Neuron (in vitro differentiated cells): Measurements from ENCODE around the gene SDC3.
A peak's percentile ranks its signal among the peaks of the same experiment; 100 is the strongest.

Source experiments
- H2AFZ ChIP-seq: one replicate; pipeline ENCODE4 v1.6.1; 2013; ENCODE audit warnings: low read depth, mild to moderate bottlenecking, inconsistent platforms, low read length, moderate library complexity
- H3K27me3 ChIP-seq: one replicate; pipeline ENCODE4 v1.6.1; 2013; ENCODE audit warnings: low read length; ENCODE audit not compliant: insufficient read depth
- H3K36me3 ChIP-seq: one replicate; pipeline ENCODE4 v1.6.1; 2013; ENCODE audit warnings: low read length; ENCODE audit not compliant: insufficient read depth
- H3K4me1 ChIP-seq: one replicate; pipeline ENCODE4 v1.6.1; 2013; ENCODE audit warnings: low read length; ENCODE audit not compliant: insufficient read depth
- H3K4me3 ChIP-seq: 2 replicates; pipeline ENCODE4 v1.5.1; 2013; ENCODE audit warnings: mild to moderate bottlenecking, low read length, moderate library complexity
- H3K9me3 ChIP-seq: one replicate; pipeline ENCODE4 v1.6.1; 2013; ENCODE audit warnings: low read length

SDC3 gene

GRCh38 chr1:30906631-30907441 lies 1.7 kb downstream of the SDC3 start:
- peak overlapping the region; percentile 75 for H3K4me3 ChIP-seq
- no peaks in the 10 kb centered on the region for H3K9me3 ChIP-seq
- H3K4me1 ChIP-seq = peaks cover 38% of the 10 kb centered on the region

GRCh38 chr1:30905916-30906620 lies 2.5 kb downstream of the SDC3 start:
- H3K36me3 ChIP-seq = no peaks in the 10 kb centered on the region
- no peaks in the 10 kb centered on the region for H3K27me3 ChIP-seq
- peaks cover 36% of the 10 kb centered on the region for H3K4me1 ChIP-seq
- no peak overlapping the region for H3K4me3 ChIP-seq
- H2AFZ ChIP-seq = no peak overlapping the region
- H3K9me3 ChIP-seq = no peaks in the 10 kb centered on the region

More at GRCh38 chr1:30906631-30907441, 1.7 kb downstream of the SDC3 start:
- Histone ChIP-seq H3K27me3 (no peaks in the 10 kb centered on the region), H3K36me3 (no peaks in the 10 kb centered on the region), H2AFZ (no peak overlapping the region)

GRCh38 chr1:30905403-30905802 lies 3.2 kb downstream of the SDC3 start:
- Histone ChIP-seq H3K9me3 (no peaks in the 10 kb centered on the region), H3K4me3 (no peak overlapping the region), H3K36me3 (no peaks in the 10 kb centered on the region), H3K4me1 (peaks cover 33% of the 10 kb centered on the region), H2AFZ (no peak overlapping the region), H3K27me3 (no peaks in the 10 kb centered on the region)

- Histone ChIP-seq H3K4me3 (no peak overlapping the region), H3K27me3 (no peaks in the 10 kb centered on the region), H3K4me1 (peaks cover 33% of the 10 kb centered on the region), H3K36me3 (no peaks in the 10 kb centered on the region), H3K9me3 (no peaks in the 10 kb centered on the region), H2AFZ (no peak overlapping the region)
These were observed 3.6 kb downstream of the SDC3 start for GRCh38 chr1:30904962-30905335.

- no peak overlapping the region for H3K4me3 ChIP-seq
- no peaks in the 10 kb centered on the region for H3K36me3 ChIP-seq
- H3K27me3 ChIP-seq = no peaks in the 10 kb centered on the region
- H2AFZ ChIP-seq = no peak overlapping the region
- H3K9me3 ChIP-seq = no peaks in the 10 kb centered on the region
- peaks cover 29% of the 10 kb centered on the region for H3K4me1 ChIP-seq
These were observed 4.2 kb downstream of the SDC3 start for GRCh38 chr1:30904191-30904961.

GRCh38 chr1:30903343-30904034 lies 5.1 kb downstream of the SDC3 start:
- H3K4me1 ChIP-seq = peaks cover 22% of the 10 kb centered on the region
- no peaks in the 10 kb centered on the region for H3K9me3 ChIP-seq
- no peak overlapping the region for H3K4me3 ChIP-seq
- no peak overlapping the region for H2AFZ ChIP-seq
- no peaks in the 10 kb centered on the region for H3K27me3 ChIP-seq
- no peaks in the 10 kb centered on the region for H3K36me3 ChIP-seq

- H3K9me3 ChIP-seq = no peaks in the 10 kb centered on the region
- H3K4me3 ChIP-seq = no peak overlapping the region
- H2AFZ ChIP-seq = no peak overlapping the region
- H3K36me3 ChIP-seq = no peaks in the 10 kb centered on the region
- no peaks in the 10 kb centered on the region for H3K27me3 ChIP-seq
- peaks cover 22% of the 10 kb centered on the region for H3K4me1 ChIP-seq
These were observed 5.8 kb downstream of the SDC3 start for GRCh38 chr1:30902593-30903290.

GRCh38 chr1:30901798-30902581 lies 6.6 kb downstream of the SDC3 start:
- H3K36me3 ChIP-seq = no peaks in the 10 kb centered on the region
- peaks cover 15% of the 10 kb centered on the region for H3K4me1 ChIP-seq
- H3K27me3 ChIP-seq = no peaks in the 10 kb centered on the region
- H3K9me3 ChIP-seq = no peaks in the 10 kb centered on the region
- no peak overlapping the region for H2AFZ ChIP-seq
- no peak overlapping the region for H3K4me3 ChIP-seq

GRCh38 chr1:30900931-30901560 lies 7.5 kb downstream of the SDC3 start:
- Histone ChIP-seq H3K27me3 (no peaks in the 10 kb centered on the region), H3K36me3 (no peaks in the 10 kb centered on the region), H3K4me1 (peaks cover 10% of the 10 kb centered on the region), H3K9me3 (no peaks in the 10 kb centered on the region), H2AFZ (no peak overlapping the region), H3K4me3 (no peak overlapping the region)

GRCh38 chr1:30900486-30900885 lies 8.1 kb downstream of the SDC3 start:
- no peak overlapping the region for H3K4me3 ChIP-seq
- no peak overlapping the region for H2AFZ ChIP-seq
- H3K9me3 ChIP-seq = no peaks in the 10 kb centered on the region
- H3K36me3 ChIP-seq = no peaks in the 10 kb centered on the region
- H3K4me1 ChIP-seq = peaks cover 9% of the 10 kb centered on the region
- no peaks in the 10 kb centered on the region for H3K27me3 ChIP-seq

- Histone ChIP-seq H3K4me3 (no peak overlapping the region), H3K9me3 (no peaks in the 10 kb centered on the region), H3K36me3 (no peaks in the 10 kb centered on the region), H3K27me3 (no peaks in the 10 kb centered on the region), H3K4me1 (peaks cover 7% of the 10 kb centered on the region), H2AFZ (no peak overlapping the region)
These were observed 8.8 kb downstream of the SDC3 start for GRCh38 chr1:30899577-30900389.
